HEK293 (cell line): ENCODE data around the gene TCEAL3.

ENCODE experiments used
- BCL6B ChIP-seq: fragments of 450-650 bp; formaldehyde crosslinking; IDR thresholded peaks from 2 replicates; pipeline ENCODE4 v1.5.1; 2017; ENCODE audit warnings: missing biosample characterization, missing genetic modification characterization
- CTCF ChIP-seq: fragments of 450-650 bp; formaldehyde crosslinking; IDR thresholded peaks from 2 replicates; pipeline ENCODE4 v1.5.1; 2016; ENCODE audit warnings: missing biosample characterization, missing genetic modification characterization
- HIC1 ChIP-seq: fragments of 450-650 bp; formaldehyde crosslinking; IDR thresholded peaks from 2 replicates; pipeline ENCODE4 v1.5.1; 2016; ENCODE audit warnings: missing biosample characterization, missing genetic modification characterization
- KLF9 ChIP-seq: fragments of 450-650 bp; formaldehyde crosslinking; IDR thresholded peaks from 2 replicates; pipeline ENCODE4 v1.5.1; 2016; ENCODE audit warnings: missing biosample characterization, missing genetic modification characterization, low read depth
- MZF1 ChIP-seq: fragments of 450-650 bp; formaldehyde crosslinking; IDR thresholded peaks from 2 replicates; pipeline ENCODE4 v1.5.1; 2017; ENCODE audit warnings: missing biosample characterization, missing genetic modification characterization, borderline replicate concordance
- PRDM2 ChIP-seq: fragments of 450-650 bp; formaldehyde crosslinking; IDR thresholded peaks from 2 replicates; pipeline ENCODE4 v1.5.1; 2016; ENCODE audit warnings: missing biosample characterization, missing genetic modification characterization, borderline replicate concordance
- SETDB1 ChIP-seq: IDR thresholded peaks from one replicate; pipeline ENCODE4 v1.6.1; 2017; ENCODE audit warnings: mild to moderate bottlenecking, low read length, moderate library complexity, mixed read lengths; ENCODE audit not compliant: insufficient read length
- YY1 ChIP-seq: fragments of 450-650 bp; formaldehyde crosslinking; IDR thresholded peaks from 2 replicates; pipeline ENCODE4 v1.5.1; 2018; ENCODE audit warnings: missing biosample characterization, missing genetic modification characterization
- ZBTB11 ChIP-seq: fragments of 450-650 bp; formaldehyde crosslinking; conservative IDR thresholded peaks from 2 replicates; pipeline ENCODE4 v1.5.1; 2016; ENCODE audit warnings: low read depth, missing biosample characterization, missing genetic modification characterization
- ZBTB48 ChIP-seq: fragments of 450-650 bp; formaldehyde crosslinking; IDR thresholded peaks from 2 replicates; pipeline ENCODE4 v1.5.1; 2016; ENCODE audit warnings: missing biosample characterization, missing genetic modification characterization
- ZBTB7A ChIP-seq: fragments of 450-650 bp; formaldehyde crosslinking; IDR thresholded peaks from 2 replicates; pipeline ENCODE4 v1.5.1; 2016; ENCODE audit warnings: low read depth, missing biosample characterization, missing genetic modification characterization
- ZFHX2 ChIP-seq: fragments of 450-650 bp; formaldehyde crosslinking; conservative IDR thresholded peaks from 2 replicates; pipeline ENCODE4 v1.5.1; 2016; ENCODE audit warnings: missing biosample characterization, missing genetic modification characterization
- ZNF121 ChIP-seq: fragments of 450-650 bp; formaldehyde crosslinking; IDR thresholded peaks from 2 replicates; pipeline ENCODE4 v1.5.1; 2016; ENCODE audit warnings: missing biosample characterization, missing genetic modification characterization
- ZNF148 ChIP-seq: fragments of 450-650 bp; formaldehyde crosslinking; IDR thresholded peaks from 2 replicates; pipeline ENCODE4 v1.5.0; 2017; ENCODE audit warnings: missing biosample characterization, missing genetic modification characterization, borderline replicate concordance
- ZNF404 ChIP-seq: fragments of 450-650 bp; formaldehyde crosslinking; IDR thresholded peaks from 2 replicates; pipeline ENCODE4 v1.5.1; 2017; ENCODE audit warnings: missing biosample characterization, missing genetic modification characterization
- ZNF426 ChIP-seq: fragments of 450-650 bp; formaldehyde crosslinking; IDR thresholded peaks from 2 replicates; pipeline ENCODE4 v1.5.1; 2017; ENCODE audit warnings: missing biosample characterization, missing genetic modification characterization, mild to moderate bottlenecking, inconsistent platforms, moderate library complexity
- ZNF473 ChIP-seq: fragments of 450-650 bp; formaldehyde crosslinking; IDR thresholded peaks from 2 replicates; pipeline ENCODE4 v1.5.1; 2017; ENCODE audit warnings: missing biosample characterization, missing genetic modification characterization
- ZNF514 ChIP-seq: fragments of 450-650 bp; formaldehyde crosslinking; IDR thresholded peaks from 2 replicates; pipeline ENCODE4 v1.5.1; 2016; ENCODE audit warnings: missing biosample characterization, missing genetic modification characterization
- ZNF561 ChIP-seq: fragments of 450-650 bp; IDR thresholded peaks from 2 replicates; pipeline ENCODE4 v1.5.1; 2018; ENCODE audit warnings: missing biosample characterization, missing genetic modification characterization, borderline replicate concordance
- ZNF621 ChIP-seq: fragments of 450-650 bp; formaldehyde crosslinking; IDR thresholded peaks from 2 replicates; pipeline ENCODE4 v1.5.1; 2017; ENCODE audit warnings: missing biosample characterization, missing genetic modification characterization
- ZNF785 ChIP-seq: fragments of 450-650 bp; formaldehyde crosslinking; IDR thresholded peaks from 2 replicates; pipeline ENCODE4 v1.5.1; 2016; ENCODE audit warnings: missing biosample characterization, missing genetic modification characterization

TCEAL3 gene

GRCh38 chrX:103585411-103586313 is 22.1 kb upstream of the TCEAL3 start, which contains the start of gene TCEAL4 (continued):
- TF ChIP-seq PRDM2 (tag by site-specific recombination) = no peak
- TF ChIP-seq ZNF514 = no peak
- TF ChIP-seq ZBTB7A (tag by site-specific recombination) = no peak
- no peak for TF ChIP-seq ZNF426 (tag by site-specific recombination)
- TF ChIP-seq ZBTB11 = 0 out of 2 replicates have a peak, but pooled peaks have one; percentile 37
- no peak for TF ChIP-seq ZNF561
- no peak for TF ChIP-seq ZNF473 (tag by site-specific recombination)
- TF ChIP-seq HIC1 (tag by site-specific recombination) = peak; percentile 73
- TF ChIP-seq BCL6B = no peak
- no peak for TF ChIP-seq ZNF785 (tag by site-specific recombination)
- TF ChIP-seq ZNF148 = no peak
- TF ChIP-seq ZNF621 (tag by site-specific recombination) = no peak
- TF ChIP-seq ZFHX2 (tag by site-specific recombination) = peak; percentile 27; the same call in 1 of the 2 replicates
- TF ChIP-seq SETDB1 = no peak
- TF ChIP-seq YY1 (tag by site-specific recombination) = peak; percentile 58; the same call in 1 of the 2 replicates
- no peak for TF ChIP-seq CTCF
- TF ChIP-seq MZF1 = no peak
- peak; percentile 41 for TF ChIP-seq KLF9
- no peak for TF ChIP-seq ZNF404 (tag by site-specific recombination)
- no peak for TF ChIP-seq ZNF121 (tag by site-specific recombination)
- no peak for TF ChIP-seq ZBTB48 (tag by site-specific recombination)
